HepG2 (cell line): ENCODE data around the gene HMGCS2. TPM values are rescaled to one million over a fixed set of nuclear protein-coding genes. Genes with fewer than 3 reads are reported as not detected.
A peak's percentile ranks its signal among the peaks of the same experiment; 100 is the strongest.

ENCODE experiments used
- ARID5B ChIP-seq: IDR thresholded peaks from 2 replicates; pipeline ENCODE4 v1.4.0; 2020; ENCODE audit warnings: mild to moderate bottlenecking, missing genetic modification reagents
- ATF5 ChIP-seq: sonication (generic); formaldehyde crosslinking; IDR thresholded peaks from 2 replicates; pipeline ENCODE4 v1.4.0; 2020; ENCODE audit warnings: mild to moderate bottlenecking, low read depth, missing genetic modification reagents
- E2F1 ChIP-seq: sonication (generic); formaldehyde crosslinking; IDR thresholded peaks from 2 replicates; pipeline ENCODE4 v1.5.0; 2020; ENCODE audit warnings: missing genetic modification reagents
- FOXA1 ChIP-seq, 2 experiments: fragments of 450-650 bp in 1 of 2; sonication (generic) in 1 of 2; formaldehyde crosslinking in 1 of 2; IDR thresholded peaks; 2 replicates each; pipeline versions ENCODE4 v1.4.0 to v1.6.1; 2016 to 2020; ENCODE audit warnings: missing genetic modification reagents in 1 of 2
- KIAA2018 ChIP-seq: sonication (generic); formaldehyde crosslinking; IDR thresholded peaks from 2 replicates; pipeline ENCODE4 v1.5.0; 2020; ENCODE audit warnings: mild to moderate bottlenecking, missing genetic modification reagents, borderline replicate concordance
- MED1 ChIP-seq: sonication (generic); formaldehyde crosslinking; IDR thresholded peaks from 2 replicates; pipeline ENCODE4 v1.4.0; 2020; ENCODE audit warnings: missing genetic modification reagents
- NCOR1 ChIP-seq: fragments of 200-600 bp; sonication (generic); IDR thresholded peaks from 2 replicates; pipeline ENCODE4 v1.7.0; 2017; ENCODE audit warnings: antibody characterized with exemption, low read length, borderline replicate concordance
- SP1 ChIP-seq, 2 experiments: fragments of 450-650 bp in 1 of 2; sonication (generic) in 1 of 2; formaldehyde crosslinking in 1 of 2; IDR thresholded peaks; 2 replicates each; pipeline versions ENCODE4 v1.4.0 to v1.6.1; 2016 to 2020; ENCODE audit warnings: missing genetic modification reagents in 1 of 2
- ZBTB38 ChIP-seq: sonication (generic); formaldehyde crosslinking; IDR thresholded peaks from 2 replicates; pipeline ENCODE4 v1.5.1; 2020; ENCODE audit warnings: mild to moderate bottlenecking, missing genetic modification reagents
- ZGPAT ChIP-seq: IDR thresholded peaks from 2 replicates; pipeline ENCODE4 v1.6.1; 2016; ENCODE audit warnings: mild to moderate bottlenecking
- ZNF30 ChIP-seq: sonication (generic); formaldehyde crosslinking; IDR thresholded peaks from 2 replicates; pipeline ENCODE4 v1.5.0; 2020; ENCODE audit warnings: mild to moderate bottlenecking, missing genetic modification reagents
- ZNF501 ChIP-seq: sonication (generic); formaldehyde crosslinking; IDR thresholded peaks from 2 replicates; pipeline ENCODE4 v1.5.1; 2020; ENCODE audit warnings: mild to moderate bottlenecking, moderate library complexity, missing genetic modification reagents
- ZNF550 ChIP-seq: sonication (generic); formaldehyde crosslinking; IDR thresholded peaks from 2 replicates; pipeline ENCODE4 v1.4.0; 2020; ENCODE audit warnings: mild to moderate bottlenecking, missing genetic modification reagents, borderline replicate concordance
- ZNF761 ChIP-seq: sonication (generic); formaldehyde crosslinking; conservative IDR thresholded peaks from 2 replicates; pipeline ENCODE4 v1.4.0; 2020; ENCODE audit warnings: mild to moderate bottlenecking, missing genetic modification reagents
- polyA plus RNA-seq, 8 experiments: library from polyadenylated mRNA; depleted of rRNA in 3 of 8; stranded (reverse) in 7 of 8; unstranded in 1 of 8; fragments of >200 nt; fragmentation: Illumina TruSeq in 4 of 8; extraction: Trizol in 4 of 8; gene quantifications; 2 replicates each; pipeline versions ENCODE4 v1.2.1 to v1.2.3, GENCODE V29; 2011 to 2016; ENCODE audit warnings: low read depth in 4 of 8, missing spikeins in 1 of 8, mixed read lengths in 1 of 8; ENCODE audit not compliant: insufficient read depth in 1 of 8
- total RNA-seq, 5 experiments: library from RNA; depleted of rRNA; stranded (reverse); fragments of >200 nt; fragmentation: Illumina TruSeq; extraction: Trizol; gene quantifications; 2 replicates each; pipeline ENCODE4 v1.2.3, GENCODE V29; 2016; ENCODE audit warnings: low read depth in 1 of 5

HMGCS2 gene
- total and polyA plus RNA-seq, 2 of the 13 experiments (the other 11 are each of a cell fraction or from before 2014, with no cell fraction given): 0.44 to 1.5 TPM

- TF ChIP-seq ZBTB38 (CRISPR knock-in tag): no peak
- TF ChIP-seq FOXA1 (IDR thresholded peaks at IDR 0.05): no peak
- TF ChIP-seq FOXA1 (CRISPR knock-in tag; IDR thresholded peaks at IDR 0.05): peak; percentile 65
- no peak for TF ChIP-seq ATF5 (CRISPR knock-in tag)
- 0 out of 2 replicates have a peak, but pooled peaks have one; percentile 45 for TF ChIP-seq MED1 (CRISPR knock-in tag)
- TF ChIP-seq SP1 (IDR thresholded peaks at IDR 0.05): no peak
- no peak for TF ChIP-seq SP1 (CRISPR knock-in tag; IDR thresholded peaks at IDR 0.05)
- TF ChIP-seq KIAA2018 (CRISPR knock-in tag): no peak
- no peak for TF ChIP-seq ZNF30 (CRISPR knock-in tag)
- peak; percentile 61; the same call in 1 of the 2 replicates for TF ChIP-seq NCOR1
- no peak for TF ChIP-seq ZGPAT (CRISPR knock-in tag)
- no peak for TF ChIP-seq ZNF501 (CRISPR knock-in tag)
- no peak for TF ChIP-seq E2F1 (CRISPR knock-in tag)
- TF ChIP-seq ARID5B (CRISPR knock-in tag): peak; percentile 87
- TF ChIP-seq ZNF761: 0 out of 2 replicates have a peak, but pooled peaks have one; percentile 32
- TF ChIP-seq ZNF550: no peak
Observed at GRCh38 chr1:119816407-119816806, 47.7 kb upstream of the HMGCS2 start (continued).
